HCT116 (cell line): ENCODE measurements around the gene THOC2.

ENCODE experiments used
- ATF3 ChIP-seq: IDR thresholded peaks from 2 replicates; pipeline ENCODE4 v1.6.1; 2012
- CEBPB ChIP-seq: IDR thresholded peaks from 2 replicates; pipeline ENCODE4 v1.6.1; 2012; ENCODE audit warnings: low read depth
- CTCF ChIP-seq, 3 experiments: fragments of 200-600 bp in 1 of 3; sonication (generic) in 1 of 3; IDR thresholded peaks in 2 of 3; conservative IDR thresholded peaks in 1 of 3; 2 replicates each; pipeline ENCODE4 v1.5.1; 2012 to 2017; ENCODE audit warnings: low read depth in 2 of 3, low read length in 2 of 3, antibody characterized with exemption in 1 of 3, borderline replicate concordance in 1 of 3, control low read depth in 1 of 3, mild to moderate bottlenecking in 1 of 3, mixed read lengths in 1 of 3, mixed run types in 1 of 3, moderate library complexity in 1 of 3; ENCODE audit not compliant: insufficient read depth in 1 of 3
- FOSL1 ChIP-seq: IDR thresholded peaks from 2 replicates; pipeline ENCODE4 v1.6.1; 2012; ENCODE audit warnings: low read depth
- JUND ChIP-seq: IDR thresholded peaks from 2 replicates; pipeline ENCODE4 v1.6.1; 2012
- POLR2A ChIP-seq: IDR thresholded peaks from 2 replicates; pipeline ENCODE4 v1.7.0; 2011; ENCODE audit warnings: borderline replicate concordance; ENCODE audit not compliant: insufficient read depth, insufficient read length; ENCODE audit errors: extremely low read depth
- POLR2AphosphoS5 ChIP-seq: IDR thresholded peaks from 2 replicates; pipeline ENCODE4 v1.6.1; 2011; ENCODE audit warnings: mild to moderate bottlenecking, low read depth, low read length, moderate library complexity
- RAD21 ChIP-seq: IDR thresholded peaks from 2 replicates; pipeline ENCODE4 v1.6.1; 2012; ENCODE audit warnings: low read depth, mild to moderate bottlenecking
- REST ChIP-seq: IDR thresholded peaks from 2 replicates; pipeline ENCODE4 v1.6.1; 2012; ENCODE audit warnings: low read depth
- SP1 ChIP-seq: IDR thresholded peaks from 2 replicates; pipeline ENCODE4 v1.6.1; 2012; ENCODE audit warnings: low read depth
- TCF7L2 ChIP-seq: IDR thresholded peaks from 2 replicates; pipeline ENCODE4 v1.7.0; 2011; ENCODE audit warnings: borderline replicate concordance, inconsistent platforms; ENCODE audit not compliant: insufficient read depth, insufficient read length; ENCODE audit errors: extremely low read depth
- ZBTB33 ChIP-seq: IDR thresholded peaks from 2 replicates; pipeline ENCODE4 v1.6.1; 2011; ENCODE audit warnings: mild to moderate bottlenecking, low read length, moderate library complexity; ENCODE audit not compliant: insufficient replicate concordance; ENCODE audit errors: extremely low read depth

GRCh38 chrX:123617007-123617406 is 115.8 kb downstream of the THOC2 start:
- TF ChIP-seq CTCF (IDR thresholded peaks at IDR 0.05 in 2 of 3, conservative IDR thresholded peaks at IDR 0.05 in 1 of 3; ENCODE audit: borderline replicate concordance in 1 of 3, insufficient read depth in 1 of 3, low read depth in 2 of 3, low read length in 2 of 3) (no peak), TCF7L2 (no peak), POLR2A (no peak), FOSL1 (no peak), ZBTB33 (no peak), CEBPB (no peak), REST (no peak), SP1 (no peak), ATF3 (no peak), JUND (no peak), RAD21 (no peak), POLR2AphosphoS5 (no peak)
